Common myeloid progenitor, CD34-positive (primary cell): ENCODE results near the gene AKNA.

Experiments used
- CTCF ChIA-PET: fragments of 350-600 bp; sonication (Branson Sonifier 250); formaldehyde crosslinking; loops from one replicate; lab custom pipeline; 2021; ENCODE audit warnings: antibody characterized with exemption; lab: Charles Lee
- POLR2A ChIA-PET: fragments of 350-600 bp; sonication (Branson Sonifier 250); formaldehyde crosslinking; loops from one replicate; lab custom pipeline; 2021; ENCODE audit warnings: antibody characterized with exemption; lab: Charles Lee
- DNase-seq, 3 donors: peaks; one replicate each; pipeline versions ENCODE4 v3.0.0 to v3.0.0-alpha.2; 2013
- H3K27ac ChIP-seq, 2 experiments: 1 replicate in 1 of 2; 2 replicates in 1 of 2; pipeline ENCODE4 v1.7.0; 2013; ENCODE audit warnings: inconsistent platforms in 2 of 2, low read length in 2 of 2, mild to moderate bottlenecking in 2 of 2, low read depth in 1 of 2, moderate library complexity in 1 of 2; ENCODE audit not compliant: severe bottlenecking in 2 of 2, insufficient read depth in 1 of 2, poor library complexity in 1 of 2
- H3K27me3 ChIP-seq, 5 experiments: replicated peaks in 2 of 5; 1 replicate in 3 of 5; 2 replicates in 2 of 5; pipeline versions ENCODE4 v1.6.1 to v1.7.0; 2013; ENCODE audit warnings: low read length in 4 of 5, mild to moderate bottlenecking in 2 of 5, moderate library complexity in 2 of 5, inconsistent platforms in 1 of 5; ENCODE audit not compliant: insufficient read depth in 5 of 5, control insufficient read depth in 4 of 5
- H3K36me3 ChIP-seq, 4 experiments: 1 replicate in 2 of 4; 2 replicates in 2 of 4; pipeline versions ENCODE4 v1.6.1 to v1.7.0; 2013; ENCODE audit warnings: low read length in 3 of 4, control low read depth in 1 of 4, mild to moderate bottlenecking in 1 of 4; ENCODE audit not compliant: control insufficient read depth in 4 of 4, insufficient read depth in 4 of 4
- H3K4me1 ChIP-seq, 4 experiments: 1 replicate in 3 of 4; 2 replicates in 1 of 4; pipeline versions ENCODE4 v1.6.1 to v1.7.1; 2013; ENCODE audit warnings: low read length in 3 of 4, mild to moderate bottlenecking in 3 of 4, control low read depth in 1 of 4, inconsistent platforms in 1 of 4, moderate library complexity in 1 of 4; ENCODE audit not compliant: control insufficient read depth in 4 of 4, insufficient read depth in 4 of 4; ENCODE audit errors: control extremely low read depth in 1 of 4
- H3K4me3 ChIP-seq, 7 experiments: 1 replicate in 4 of 7; 2 replicates in 3 of 7; pipeline versions ENCODE4 v1.5.1 to v1.7.0; 2013; ENCODE audit warnings: mild to moderate bottlenecking in 7 of 7, low read length in 6 of 7, moderate library complexity in 6 of 7, inconsistent platforms in 2 of 7, low read depth in 2 of 7, control low read depth in 1 of 7; ENCODE audit not compliant: insufficient read depth in 4 of 7, control insufficient read depth in 1 of 7; ENCODE audit errors: extremely low read depth in 1 of 7
- H3K9me3 ChIP-seq, 5 experiments: 1 replicate in 4 of 5; 2 replicates in 1 of 5; pipeline versions ENCODE4 v1.6.1 to v1.7.1; 2013; ENCODE audit warnings: low read length in 4 of 5, mild to moderate bottlenecking in 2 of 5, inconsistent platforms in 1 of 5, low read depth in 1 of 5, moderate library complexity in 1 of 5; ENCODE audit not compliant: control insufficient read depth in 4 of 5, insufficient read depth in 2 of 5; ENCODE audit errors: control extremely low read depth in 1 of 5
- WGBS: methylation state at CpG from one replicate; pipeline ENCODE4 v1.1.5; 2013; ENCODE audit not compliant: insufficient coverage; 5-methylcytosine and 5-hydroxymethylcytosine counted together

AKNA gene

DNA sequence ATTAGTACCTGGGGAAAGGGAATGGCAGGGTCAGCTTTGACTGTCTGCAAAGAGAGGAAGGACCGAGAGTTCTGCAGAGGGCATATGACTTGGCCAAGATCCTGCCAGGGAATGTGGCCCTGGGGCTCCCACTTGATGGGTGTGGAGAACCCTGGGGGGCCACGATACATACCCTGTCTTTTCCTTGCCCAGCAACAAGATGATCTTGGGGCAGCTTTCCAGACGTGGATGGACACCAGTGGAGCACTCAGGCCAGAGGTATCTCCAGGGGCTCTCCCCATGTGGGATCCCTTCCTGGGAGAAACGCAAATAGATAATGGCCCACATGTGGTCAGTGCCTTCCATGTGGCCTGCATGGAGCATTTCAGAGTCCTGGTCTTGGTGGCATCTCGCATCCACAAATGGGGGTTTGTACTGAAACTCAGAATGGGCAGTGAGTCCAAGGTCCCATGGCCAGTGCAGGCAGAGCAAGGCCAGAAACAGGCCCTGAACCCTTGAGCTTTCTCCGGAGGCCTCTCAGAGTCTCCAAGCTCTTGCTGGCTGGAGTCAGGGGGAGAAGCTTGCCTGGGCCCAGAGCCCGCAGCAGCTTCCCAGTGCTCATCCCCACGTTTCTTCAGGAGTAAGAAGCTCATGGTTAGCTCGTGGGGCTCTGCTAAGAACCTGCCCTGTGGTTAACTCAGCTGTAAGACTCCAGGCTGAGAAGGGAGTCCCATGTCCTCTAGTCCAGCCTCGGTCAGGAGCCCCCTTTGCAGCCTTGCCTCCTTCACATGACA, 83.2 kb downstream of the AKNA start:
- Histone ChIP-seq H3K4me3 (no peak overlapping the region), H3K4me1 (no peaks in the 10 kb centered on the region), H3K27me3 (peaks cover 0 to 6% (median 0%) of the 10 kb centered on the region in 5 experiments), H3K36me3 (no peaks in the 10 kb centered on the region), H3K27ac (no peak overlapping the region), H3K9me3 (no peaks in the 10 kb centered on the region)
- DNase-seq: no peak
- ChIA-PET CTCF (interaction anchor here (1.2 to 2.5 kb wide), 5 partner anchors 165 to 223 kb away, joined by 3 to 12 read pairs (median 4); no protein-coding TSS in a partner anchor), POLR2A (interaction anchor here (0.6 kb wide), 1 partner anchor 238 kb away, joined by 3 read pairs; no protein-coding TSS in a partner anchor)
- WGBS: 93% methylated on average over 9 of the region's 10 CpGs

DNA sequence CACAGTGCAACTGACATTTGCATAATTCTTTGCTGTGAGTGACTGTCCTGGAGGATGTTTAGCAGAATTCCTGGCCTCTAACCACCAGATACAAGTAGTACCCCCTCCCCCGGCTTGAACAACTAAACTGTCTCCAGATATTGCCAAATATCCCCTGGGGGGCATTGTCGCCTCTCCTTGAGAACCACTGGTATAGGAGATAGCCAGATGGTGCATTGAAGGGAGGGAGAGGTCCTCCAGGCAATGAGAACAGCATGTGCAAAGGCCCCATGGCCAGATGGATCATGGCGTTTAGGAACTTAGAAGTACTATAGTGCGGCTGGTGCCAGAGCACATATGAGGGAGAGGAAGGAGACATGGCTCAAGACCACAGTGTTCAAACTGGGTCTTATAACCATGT, 83.8 kb downstream of the AKNA start:
- Histone ChIP-seq H3K9me3 (no peaks in the 10 kb centered on the region), H3K27me3 (peaks cover 0 to 6% (median 0%) of the 10 kb centered on the region in 5 experiments), H3K36me3 (no peaks in the 10 kb centered on the region), H3K4me3 (no peak overlapping the region), H3K27ac (no peak overlapping the region), H3K4me1 (no peaks in the 10 kb centered on the region)
- ChIA-PET CTCF (interaction anchor here (1.2 to 2.5 kb wide), 5 partner anchors 164 to 222 kb away, joined by 3 to 12 read pairs (median 4); no protein-coding TSS in a partner anchor), POLR2A (interaction anchor here (0.6 kb wide), 1 partner anchor 239 kb away, joined by 3 read pairs; no protein-coding TSS in a partner anchor)
- 97% methylated on average over 3 of the region's 4 CpGs for WGBS
- no peak for DNase-seq

DNA sequence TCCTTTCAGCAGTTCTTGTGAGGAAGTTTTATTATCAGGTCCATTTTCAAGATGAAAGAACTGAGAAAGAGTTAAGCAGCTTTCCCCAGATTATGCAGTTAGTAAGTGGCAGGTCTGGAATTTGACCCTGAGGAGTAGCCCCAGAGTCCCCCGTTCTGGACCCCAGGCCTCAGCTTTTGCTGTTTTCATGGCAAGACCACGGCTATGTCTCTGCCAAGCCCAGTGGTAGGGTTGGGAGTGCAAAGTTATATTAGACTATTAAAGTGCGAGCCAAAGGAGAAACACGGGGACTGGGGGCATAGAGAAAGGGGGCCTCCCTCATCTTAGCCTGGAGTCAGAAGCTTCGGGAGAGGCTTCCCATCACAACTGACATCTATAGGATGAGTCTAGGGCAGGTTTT, 84.2 kb downstream of the AKNA start:
- 83% methylated on average over 4 of the region's 5 CpGs for WGBS
- ChIA-PET POLR2A (interaction anchor here (0.6 kb wide), 1 partner anchor 239 kb away, joined by 3 read pairs; no protein-coding TSS in a partner anchor), CTCF (interaction anchor here (1.4 to 2.5 kb wide), 3 partner anchors 195 to 222 kb away, joined by 3 to 12 read pairs (median 6); no protein-coding TSS in a partner anchor)
- peaks cover 0 to 6% (median 0%) of the 10 kb centered on the region in 5 experiments for H3K27me3 ChIP-seq
- H3K27ac ChIP-seq: no peak overlapping the region
- H3K4me1 ChIP-seq: no peaks in the 10 kb centered on the region
- no peak for DNase-seq
- H3K36me3 ChIP-seq: no peaks in the 10 kb centered on the region
- no peaks in the 10 kb centered on the region for H3K9me3 ChIP-seq
- H3K4me3 ChIP-seq: no peak overlapping the region

DNA sequence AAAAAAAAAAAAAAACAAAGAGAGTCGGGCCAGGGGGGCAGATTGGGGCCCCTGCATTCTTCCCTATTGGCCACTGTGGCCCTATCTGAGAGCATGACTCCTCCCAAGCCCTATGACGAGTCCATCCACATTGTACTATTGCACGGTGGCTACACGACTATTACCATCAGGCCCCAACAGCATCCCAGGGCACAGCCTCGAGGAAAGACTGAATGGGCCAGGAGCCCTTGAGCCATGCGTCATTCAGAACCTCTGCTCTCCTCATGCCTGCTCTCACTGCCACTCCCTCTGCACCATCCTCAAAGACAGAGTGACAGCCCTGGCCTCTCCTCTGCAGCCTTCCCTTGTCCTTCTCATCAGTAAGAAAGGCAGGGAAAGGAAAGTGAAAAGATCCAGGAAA, 85.1 kb downstream of the AKNA start:
- no peaks in the 10 kb centered on the region for H3K4me1 ChIP-seq
- H3K36me3 ChIP-seq: no peaks in the 10 kb centered on the region
- ChIA-PET CTCF (interaction anchor here (2.5 kb wide), 1 partner anchor 194 kb away, joined by 12 read pairs; no protein-coding TSS in a partner anchor), POLR2A (no interaction called here)
- WGBS: 90% methylated on average over 5 of the region's 6 CpGs
- no peaks in the 10 kb centered on the region for H3K9me3 ChIP-seq
- H3K27me3 ChIP-seq: peaks cover 0 to 6% (median 0%) of the 10 kb centered on the region in 5 experiments
- H3K27ac ChIP-seq: no peak overlapping the region
- no peak overlapping the region for H3K4me3 ChIP-seq
- DNase-seq: no peak

DNA sequence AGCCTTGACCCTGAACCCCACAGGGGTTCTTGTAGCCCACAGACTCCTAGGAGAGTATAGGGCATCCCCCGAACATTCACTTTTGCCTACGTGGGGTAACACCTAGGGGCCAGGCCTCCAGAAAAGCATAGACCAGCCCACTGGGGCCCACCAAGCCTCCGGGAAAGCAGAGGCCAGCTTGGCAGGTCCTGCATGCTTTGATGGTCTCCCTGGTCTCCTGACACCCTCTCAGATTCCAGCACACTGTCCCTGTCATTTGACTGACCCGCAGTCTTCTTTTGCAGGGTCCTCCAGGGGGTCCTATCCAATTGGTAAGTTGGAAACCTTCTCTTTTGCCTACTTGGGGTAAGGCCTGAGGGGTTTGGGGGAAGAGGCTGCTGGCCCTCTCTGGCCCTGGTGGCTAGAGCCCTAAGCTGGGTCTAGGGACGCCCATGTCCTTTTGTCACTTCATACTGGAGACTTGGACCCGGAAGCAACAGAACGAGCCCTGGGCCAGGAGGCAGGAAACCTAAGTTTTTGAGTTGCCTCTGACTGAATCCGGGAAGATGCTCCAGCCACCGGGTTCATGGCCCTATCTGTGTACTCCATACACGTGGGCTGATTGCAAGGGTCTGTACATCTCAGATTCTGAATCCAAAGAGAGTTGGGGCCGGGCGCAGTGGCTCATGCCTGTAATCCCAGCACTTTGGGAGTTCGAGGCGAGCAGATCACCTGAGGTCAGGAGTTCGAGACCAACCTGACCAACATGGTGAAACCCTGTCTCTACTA, 85.8 kb downstream of the AKNA start:
- WGBS: 98% methylated on average over 12 of the region's 15 CpGs
- CTCF ChIA-PET: no interaction called here

DNA sequence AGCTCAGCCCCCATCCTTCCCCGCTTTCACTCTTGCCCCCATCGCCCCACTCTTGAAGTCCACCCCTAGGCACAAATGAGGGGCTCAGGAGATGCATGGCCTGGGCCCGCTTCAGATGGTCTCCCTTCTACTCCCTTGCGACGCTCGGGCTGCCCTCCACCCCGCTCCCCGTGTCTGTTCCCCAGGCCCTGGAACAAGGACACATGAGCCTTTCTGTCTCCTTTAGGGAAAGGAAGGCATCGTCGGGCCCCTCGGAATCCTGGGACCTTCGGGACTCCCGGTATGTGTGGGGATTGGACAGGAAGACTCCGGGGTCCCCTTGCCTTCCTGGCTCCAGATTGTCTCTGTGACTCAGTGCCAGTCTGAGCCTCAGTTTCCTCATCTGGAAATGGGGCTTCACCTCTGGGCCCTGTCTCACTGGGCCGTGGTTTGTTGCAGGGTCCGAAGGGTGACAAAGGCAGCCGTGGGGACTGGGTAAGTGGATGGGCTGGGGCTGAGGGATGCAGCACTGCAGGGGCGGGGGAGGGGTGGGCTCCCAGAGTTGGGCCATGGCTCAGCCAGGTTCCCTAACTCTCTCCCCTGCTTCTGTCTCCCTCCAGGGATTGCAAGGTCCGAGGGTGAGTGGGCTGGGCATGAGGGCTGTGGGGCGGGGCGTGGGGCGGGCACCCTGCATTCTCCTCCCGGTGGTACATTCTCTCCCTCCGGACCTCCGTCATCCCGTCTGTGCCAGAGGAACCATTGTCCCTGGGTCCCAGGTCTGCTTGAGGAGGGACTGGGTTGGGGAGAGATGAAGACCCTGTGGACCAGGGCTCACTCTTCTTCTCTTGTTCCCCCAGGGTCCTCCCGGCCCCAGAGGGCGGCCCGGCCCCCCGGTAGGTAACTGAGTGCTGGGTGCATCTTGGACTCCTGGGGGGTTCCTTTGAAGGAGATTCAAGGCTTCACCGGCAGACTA, 86.7 kb downstream of the AKNA start:
- Histone ChIP-seq H3K4me3 (no peak overlapping the region), H3K27me3 (peaks cover 0 to 4% (median 0%) of the 10 kb centered on the region in 5 experiments), H3K9me3 (peaks cover 0 to 5% (median 0%) of the 10 kb centered on the region in 5 experiments), H3K4me1 (no peaks in the 10 kb centered on the region), H3K36me3 (no peaks in the 10 kb centered on the region), H3K27ac (no peak overlapping the region)
- ChIA-PET CTCF (interaction anchor here (1.4 kb wide), 1 partner anchor 218 kb away, joined by 7 read pairs; no protein-coding TSS in a partner anchor), POLR2A (no interaction called here)
- DNase-seq: no peak
- WGBS: 98% methylated on average over 20 of the region's 31 CpGs

More for the DNA sequence above, 85.8 kb downstream of the AKNA start:
- H3K27ac ChIP-seq: no peak overlapping the region
- no peak for DNase-seq
- no peak overlapping the region for H3K4me3 ChIP-seq
- H3K9me3 ChIP-seq: peaks cover 0 to 1% (median 0%) of the 10 kb centered on the region in 5 experiments
- POLR2A ChIA-PET: no interaction called here
- H3K27me3 ChIP-seq: peaks cover 0 to 4% (median 0%) of the 10 kb centered on the region in 5 experiments
- no peaks in the 10 kb centered on the region for H3K36me3 ChIP-seq
- no peaks in the 10 kb centered on the region for H3K4me1 ChIP-seq
